GM23248 (cell line): ENCODE measurements around the gene CTSW. TPM values are rescaled to one million over a fixed set of nuclear protein-coding genes. Genes with fewer than 3 reads are reported as not detected.

ENCODE experiments used
- DNase-seq: peaks from one replicate; pipeline ENCODE4 v3.0.0-alpha.2; 2015
- H2AFZ ChIP-seq: fragments of 200-600 bp; sonication (generic); 2 replicates; pipeline ENCODE4 v1.6.1; 2016; ENCODE audit warnings: antibody characterized with exemption
- H3F3A ChIP-seq: fragments of 200-600 bp; sonication (generic); 2 replicates; pipeline ENCODE4 v1.6.1; 2016; ENCODE audit warnings: mild to moderate bottlenecking, antibody characterized with exemption, mixed run types; ENCODE audit not compliant: insufficient read depth
- H3K27ac ChIP-seq: fragments of 200-600 bp; sonication (generic); 2 replicates; pipeline ENCODE4 v1.5.1; 2016; ENCODE audit warnings: mild to moderate bottlenecking
- H3K27me3 ChIP-seq: fragments of 200-600 bp; sonication (generic); replicated peaks from 2 replicates; pipeline ENCODE4 v1.6.1; 2016; ENCODE audit warnings: mild to moderate bottlenecking; ENCODE audit not compliant: insufficient read depth
- H3K36me3 ChIP-seq: fragments of 200-600 bp; sonication (generic); 2 replicates; pipeline ENCODE4 v1.6.1; 2016; ENCODE audit warnings: low read depth, mild to moderate bottlenecking
- H3K4me1 ChIP-seq: fragments of 200-600 bp; sonication (generic); 2 replicates; pipeline ENCODE4 v1.6.1; 2016; ENCODE audit warnings: mild to moderate bottlenecking; ENCODE audit not compliant: insufficient read depth
- H3K4me2 ChIP-seq: fragments of 200-600 bp; sonication (generic); one replicate; pipeline ENCODE4 v1.6.1; 2016; ENCODE audit warnings: mild to moderate bottlenecking; ENCODE audit not compliant: unreplicated experiment
- H3K4me3 ChIP-seq: fragments of 200-600 bp; sonication (generic); 2 replicates; pipeline ENCODE4 v1.5.1; 2016; ENCODE audit warnings: mild to moderate bottlenecking
- H3K79me2 ChIP-seq: fragments of 200-600 bp; sonication (generic); 2 replicates; pipeline ENCODE4 v1.6.1; 2016; ENCODE audit warnings: mild to moderate bottlenecking; ENCODE audit not compliant: insufficient read depth
- H3K9ac ChIP-seq: fragments of 200-600 bp; sonication (generic); 2 replicates; pipeline ENCODE4 v1.6.1; 2016; ENCODE audit warnings: mild to moderate bottlenecking
- H3K9me2 ChIP-seq: fragments of 200-600 bp; sonication (generic); 2 replicates; pipeline ENCODE4 v1.6.1; 2016; ENCODE audit warnings: mixed run types, mild to moderate bottlenecking, moderate library complexity; ENCODE audit not compliant: insufficient read depth
- H3K9me3 ChIP-seq: fragments of 200-600 bp; sonication (generic); one replicate; pipeline ENCODE4 v1.6.1; 2017; ENCODE audit warnings: low read depth
- H4K20me1 ChIP-seq: fragments of 200-600 bp; sonication (generic); 2 replicates; pipeline ENCODE4 v1.6.0; 2016; ENCODE audit not compliant: insufficient read depth
- EZH2 ChIP-seq: fragments of 200-600 bp; sonication (generic); IDR thresholded peaks from 2 replicates; pipeline ENCODE4 v1.6.1; 2018; ENCODE audit warnings: antibody characterized with exemption, mild to moderate bottlenecking; ENCODE audit not compliant: insufficient read depth, poor library complexity, severe bottlenecking
- EZH2phosphoT487 ChIP-seq: fragments of 200-600 bp; sonication (generic); IDR thresholded peaks from 2 replicates; pipeline ENCODE4 v1.6.1; 2018; ENCODE audit warnings: antibody characterized with exemption, moderate library complexity, mild to moderate bottlenecking, low read depth; ENCODE audit not compliant: insufficient read depth
- WGBS, 2 experiments: methylation state at CpG; one replicate each; pipeline ENCODE4 v1.1.6; 2015 to 2017; ENCODE audit warnings: low lambda C conversion rate in 2 of 2, low coverage in 1 of 2; ENCODE audit errors: missing lambda C conversion rate in 2 of 2; 5-methylcytosine and 5-hydroxymethylcytosine counted together
- in situ Hi-C: fragments of 300-500 bp; cut with MboI; formaldehyde crosslinking; loops from 2 replicates; pipeline ENCODE4 v1.15.0; 2020
- polyA plus RNA-seq: library from polyadenylated mRNA; unstranded; fragments of >200 nt; fragmentation: Nextera tagmentation; extraction: Ambion mirVana; gene quantifications from 2 replicates; pipeline ENCODE4 v1.2.1, GENCODE V29; 2016
- total RNA-seq: library from RNA; depleted of rRNA; stranded (reverse); fragments of >200 nt; shearing (Covaris generic); gene quantifications from 2 replicates; pipeline ENCODE4 v1.2.3, GENCODE V29; 2014; rRNA removed

CTSW gene
- total and polyA plus RNA-seq, 2 experiments from 2014 or later: 0.23 to 1.1 TPM

DNA sequence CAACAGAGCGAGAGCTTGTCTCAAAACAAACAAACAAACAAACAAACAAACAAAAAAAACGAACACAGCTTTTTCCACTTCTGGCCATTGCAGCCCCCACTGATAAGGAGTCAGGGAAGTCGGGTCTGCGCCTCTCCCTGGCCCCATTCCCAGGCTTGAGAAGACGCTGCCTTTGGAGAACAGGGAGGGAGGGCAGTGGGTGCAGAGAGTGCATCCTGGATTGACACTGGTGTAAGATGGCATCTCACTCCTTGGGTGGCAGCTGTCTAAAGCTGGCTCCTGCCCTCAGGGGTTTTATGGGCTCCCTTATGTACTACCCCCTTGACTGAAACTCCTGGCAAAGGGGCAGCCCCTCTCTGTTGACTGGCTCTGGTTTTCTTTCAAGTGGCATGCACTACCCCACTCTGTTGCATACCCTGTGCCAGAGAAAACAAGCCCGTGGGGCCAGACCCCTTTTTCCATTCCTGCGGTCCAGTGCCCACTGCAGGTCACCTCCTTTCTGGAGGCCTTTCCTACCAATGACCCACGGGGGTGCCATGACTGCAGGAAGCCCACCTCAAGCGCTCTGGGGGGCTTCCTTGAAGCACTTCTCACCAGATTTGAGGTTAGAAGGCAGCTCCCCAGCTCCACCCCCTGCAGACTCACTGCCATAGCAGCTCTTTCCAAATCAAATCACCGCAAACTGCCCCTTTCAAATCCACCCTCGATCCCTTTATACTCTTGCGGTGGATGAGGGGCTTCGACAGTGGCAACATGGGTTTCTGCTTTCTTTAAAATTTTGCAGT is 52.3 kb downstream of the CTSW start:
- Histone ChIP-seq H2AFZ (no peak overlapping the region; the same call in 1 of the 2 replicates), H3K4me2 (no peak overlapping the region), H4K20me1 (no peaks in the 10 kb centered on the region), H3K9me3 (no peaks in the 10 kb centered on the region), H3K27me3 (no peaks in the 10 kb centered on the region), H3K4me1 (no peaks in the 10 kb centered on the region), H3K9ac (no peak overlapping the region), H3K27ac (no peak overlapping the region), H3K4me3 (no peak overlapping the region), H3K9me2 (no peaks in the 10 kb centered on the region), H3K36me3 (no peaks in the 10 kb centered on the region), H3K79me2 (no peaks in the 10 kb centered on the region), H3F3A (peaks cover 14% of the 10 kb centered on the region)
- no peak for DNase-seq
- in situ Hi-C loops: no loop called here
- TF ChIP-seq EZH2 (no peak), EZH2phosphoT487 (no peak)
- 52 to 55% methylated on average over 13 of the region's 13 CpGs for WGBS, 2 experiments

DNA sequence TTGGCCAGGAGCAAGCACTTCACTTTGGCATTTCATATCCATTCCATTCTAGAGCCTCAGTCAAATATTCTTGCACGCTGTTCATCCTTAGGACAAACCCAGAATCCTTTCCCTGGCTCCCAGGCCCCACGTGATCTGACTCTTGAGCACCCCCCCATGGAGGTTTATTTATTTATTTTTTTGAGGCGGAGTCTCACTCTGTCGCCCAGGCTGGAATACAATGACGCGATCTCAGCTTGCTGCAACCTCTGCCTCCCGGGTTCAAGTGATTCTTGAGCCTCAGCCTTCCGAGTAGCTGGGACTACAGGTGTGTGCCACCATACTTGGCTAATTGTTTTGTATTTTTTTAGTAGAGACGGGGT is 52.9 kb downstream of the CTSW start:
- Histone ChIP-seq H3F3A (peaks cover 8% of the 10 kb centered on the region; the same call in 1 of the 2 replicates), H3K9me2 (no peaks in the 10 kb centered on the region), H3K9me3 (no peaks in the 10 kb centered on the region), H3K79me2 (no peaks in the 10 kb centered on the region), H4K20me1 (no peaks in the 10 kb centered on the region), H3K4me3 (no peak overlapping the region), H3K36me3 (no peaks in the 10 kb centered on the region), H2AFZ (peak overlapping the region; percentile 62; the same call in 1 of the 2 replicates), H3K27ac (no peak overlapping the region), H3K9ac (no peak overlapping the region), H3K4me2 (no peak overlapping the region), H3K27me3 (no peaks in the 10 kb centered on the region), H3K4me1 (no peaks in the 10 kb centered on the region)
- TF ChIP-seq EZH2 (no peak), EZH2phosphoT487 (no peak)
- WGBS, 2 experiments: 24 to 25% methylated on average over 9 of the region's 9 CpGs
- peak; percentile 65 for DNase-seq
- in situ Hi-C loops: no loop called here

Other genes with a start within 250 kb of the CTSW start
- 15.9 and 16.6 TPM in 2 replicates for gene SIPA1, start 241.7 kb upstream of the CTSW start, total RNA-seq
- 10.8 and 13.0 TPM in 2 replicates for gene SIPA1, start 241.7 kb upstream of the CTSW start, polyA plus RNA-seq
- gene RELA, start 216.9 kb upstream of the CTSW start, total RNA-seq: 38.4 and 45.1 TPM in 2 replicates
- 67.8 and 74.3 TPM in 2 replicates for gene RELA, start 216.9 kb upstream of the CTSW start, polyA plus RNA-seq
- 36.6 and 47.4 TPM in 2 replicates for gene KAT5, start 167.6 kb upstream of the CTSW start, total RNA-seq
- 28.8 and 29.5 TPM in 2 replicates for gene KAT5, start 167.6 kb upstream of the CTSW start, polyA plus RNA-seq
- 45.7 and 56.1 TPM in 2 replicates for gene RNASEH2C, start 159.0 kb upstream of the CTSW start, total RNA-seq
- gene RNASEH2C, start 159.0 kb upstream of the CTSW start, polyA plus RNA-seq: 115 and 117 TPM in 2 replicates
- 14.8 and 16.4 TPM in 2 replicates for gene AP5B1, start 98.9 kb upstream of the CTSW start, total RNA-seq
- 4.4 and 4.9 TPM in 2 replicates for gene AP5B1, start 98.9 kb upstream of the CTSW start, polyA plus RNA-seq
- gene OVOL1, start 92.8 kb upstream of the CTSW start, total RNA-seq: not detected in 2 replicates
- gene OVOL1, start 92.8 kb upstream of the CTSW start, polyA plus RNA-seq: not detected in 2 replicates
- not detected in 2 replicates for gene SNX32, start 45.9 kb upstream of the CTSW start, total RNA-seq
- 0.51 and 0.98 TPM in 2 replicates for gene SNX32, start 45.9 kb upstream of the CTSW start, polyA plus RNA-seq
- 1,045 and 1,312 TPM in 2 replicates for gene CFL1, start 21.7 kb upstream of the CTSW start, total RNA-seq
- 2,650 and 2,758 TPM in 2 replicates for gene CFL1, start 21.7 kb upstream of the CTSW start, polyA plus RNA-seq
- 49.6 and 56.0 TPM in 2 replicates for gene MUS81, start 19.4 kb upstream of the CTSW start, total RNA-seq
- 39.4 and 42.0 TPM in 2 replicates for gene MUS81, start 19.4 kb upstream of the CTSW start, polyA plus RNA-seq
- 308 and 328 TPM in 2 replicates for gene EFEMP2, start 7.0 kb upstream of the CTSW start, total RNA-seq
- gene EFEMP2, start 7.0 kb upstream of the CTSW start, polyA plus RNA-seq: 520 and 545 TPM in 2 replicates
- 201 and 220 TPM in 2 replicates for gene FIBP, start 8.6 kb downstream of the CTSW start, total RNA-seq
- 200 and 203 TPM in 2 replicates for gene FIBP, start 8.6 kb downstream of the CTSW start, polyA plus RNA-seq
- 95.1 and 143 TPM in 2 replicates for gene CCDC85B, start 10.8 kb downstream of the CTSW start, total RNA-seq
- 116 and 118 TPM in 2 replicates for gene CCDC85B, start 10.8 kb downstream of the CTSW start, polyA plus RNA-seq
- 80.6 and 88.9 TPM in 2 replicates for gene FOSL1, start 20.6 kb downstream of the CTSW start, total RNA-seq
- gene FOSL1, start 20.6 kb downstream of the CTSW start, polyA plus RNA-seq: 104 and 105 TPM in 2 replicates
- 46.2 and 50.5 TPM in 2 replicates for gene C11orf68, start 39.2 kb downstream of the CTSW start, total RNA-seq
- 91.5 and 94.4 TPM in 2 replicates for gene C11orf68, start 39.2 kb downstream of the CTSW start, polyA plus RNA-seq
- gene DRAP1, start 39.6 kb downstream of the CTSW start, total RNA-seq: 223 and 307 TPM in 2 replicates
- 517 and 533 TPM in 2 replicates for gene DRAP1, start 39.6 kb downstream of the CTSW start, polyA plus RNA-seq
- 0.13 TPM in 1 of 2 replicates, not detected in the other for gene TSGA10IP, start 65.6 kb downstream of the CTSW start, total RNA-seq
- not detected in 2 replicates for gene TSGA10IP, start 65.6 kb downstream of the CTSW start, polyA plus RNA-seq
- gene SART1, start 81.9 kb downstream of the CTSW start, total RNA-seq: 27.7 and 38.3 TPM in 2 replicates
- 43.4 and 48.6 TPM in 2 replicates for gene SART1, start 81.9 kb downstream of the CTSW start, polyA plus RNA-seq
- 21.2 and 22.8 TPM in 2 replicates for gene EIF1AD, start 122.3 kb downstream of the CTSW start, total RNA-seq
- 21.6 and 25.3 TPM in 2 replicates for gene EIF1AD, start 122.3 kb downstream of the CTSW start, polyA plus RNA-seq
- gene BANF1, start 122.7 kb downstream of the CTSW start, total RNA-seq: 24.9 and 31.6 TPM in 2 replicates
- 330 and 346 TPM in 2 replicates for gene BANF1, start 122.7 kb downstream of the CTSW start, polyA plus RNA-seq
- 15.3 and 21.9 TPM in 2 replicates for gene CST6, start 132.2 kb downstream of the CTSW start, total RNA-seq
- 35.1 and 35.3 TPM in 2 replicates for gene CST6, start 132.2 kb downstream of the CTSW start, polyA plus RNA-seq
- gene CATSPER1, start 146.6 kb downstream of the CTSW start, total RNA-seq: not detected in 2 replicates
- gene CATSPER1, start 146.6 kb downstream of the CTSW start, polyA plus RNA-seq: 1.1 and 1.7 TPM in 2 replicates
- gene GAL3ST3, start 169.3 kb downstream of the CTSW start, total RNA-seq: not detected in 2 replicates
- not detected in 2 replicates for gene GAL3ST3, start 169.3 kb downstream of the CTSW start, polyA plus RNA-seq
- 95.7 and 117 TPM in 2 replicates for gene SF3B2, start 172.5 kb downstream of the CTSW start, total RNA-seq
- 146 and 152 TPM in 2 replicates for gene SF3B2, start 172.5 kb downstream of the CTSW start, polyA plus RNA-seq
- 44.6 and 48.9 TPM in 2 replicates for gene PACS1, start 190.4 kb downstream of the CTSW start, total RNA-seq
- 33.2 and 36.0 TPM in 2 replicates for gene PACS1, start 190.4 kb downstream of the CTSW start, polyA plus RNA-seq